Measurements from ENCODE around the gene MGAT5B.

- TF ChIP-seq VEZF1 (CRISPR knock-in tag; IDR thresholded peaks at IDR 0.05) (no peak), ZNF232 (CRISPR knock-in tag; IDR thresholded peaks at IDR 0.05) (no peak), ARID4B (CRISPR knock-in tag; IDR thresholded peaks at IDR 0.05) (no peak)
Measured at GRCh38 chr17:76833747-76834146, 34.5 kb upstream of the MGAT5B start.
